Ovary (tissue), 3 donors: ENCODE measurements around the gene SORCS2.

Source experiments
- CTCF ChIP-seq, 3 donors: fragments of 450-650 bp in 2 of 3; fragments of 200-600 bp in 1 of 3; IDR thresholded peaks; one replicate each; pipeline versions ENCODE4 v1.5.1 to v1.8.0; 2016 to 2022; ENCODE audit warnings: antibody characterized with exemption in 3 of 3, mild to moderate bottlenecking in 1 of 3
- EP300 ChIP-seq: sonication (generic); formaldehyde crosslinking; IDR thresholded peaks from one replicate; pipeline ENCODE4 v1.6.1; 2017; ENCODE audit warnings: antibody characterized with exemption
- POLR2A ChIP-seq: fragments of 450-650 bp; IDR thresholded peaks from one replicate; pipeline ENCODE4 v1.6.1; 2017; ENCODE audit warnings: antibody characterized with exemption, mild to moderate bottlenecking, moderate library complexity
- donor health status: DM: no; HTN: no; CAD: no.

GRCh38 chr4:7766086-7766485, 573.7 kb downstream of the SORCS2 start:
- TF ChIP-seq CTCF (IDR thresholded peaks at IDR 0.05) (no peak), EP300 (no peak), POLR2A (no peak)
